ENCODE data around the gene MESD.

MESD gene

GRCh38 chr15:81015621-81016488, 26.2 kb upstream of the MESD start:
- no peak for DNase-seq (ENCODE audit: low read depth in 2 of 2)

GRCh38 chr15:81014446-81015093, 25.0 kb upstream of the MESD start:
- DNase-seq (ENCODE audit: low read depth in 2 of 2), result no peak

GRCh38 chr15:81013396-81013929, 23.8 kb upstream of the MESD start:
- DNase-seq (ENCODE audit: low read depth in 2 of 2), result no peak

- DNase-seq (ENCODE audit: low read depth in 2 of 2), result no peak
Measured at GRCh38 chr15:81012588-81012987, 23.0 kb upstream of the MESD start.

- no peak for DNase-seq (ENCODE audit: low read depth in 2 of 2)
Measured at GRCh38 chr15:81011593-81011992, 22.0 kb upstream of the MESD start.

GRCh38 chr15:81010086-81010485, 20.5 kb upstream of the MESD start:
- no peak for DNase-seq (ENCODE audit: low read depth in 2 of 2)

- DNase-seq (ENCODE audit: low read depth in 2 of 2), result no peak
Measured at GRCh38 chr15:81008312-81008711, 18.7 kb upstream of the MESD start.

- DNase-seq (ENCODE audit: low read depth in 2 of 2), result no peak
Measured at GRCh38 chr15:81007428-81008064, 17.9 kb upstream of the MESD start.

GRCh38 chr15:81006124-81006523, 16.5 kb upstream of the MESD start:
- no peak for DNase-seq (ENCODE audit: low read depth in 2 of 2)

- DNase-seq (ENCODE audit: low read depth in 2 of 2), result no peak
Measured at GRCh38 chr15:81003097-81003350, 13.4 kb upstream of the MESD start.

- no peak for DNase-seq (ENCODE audit: low read depth in 2 of 2)
Measured at GRCh38 chr15:81002331-81003096, 12.9 kb upstream of the MESD start.

- DNase-seq (ENCODE audit: low read depth in 2 of 2), result no peak
Measured at GRCh38 chr15:81002009-81002330, 12.4 kb upstream of the MESD start.

- peak in 1 of 2 donors; percentile 22 for DNase-seq (ENCODE audit: low read depth in 2 of 2)
Measured at GRCh38 chr15:81001152-81002008, 11.8 kb upstream of the MESD start.

- peak; percentile 64 to 77 for DNase-seq (ENCODE audit: low read depth in 2 of 2)
Measured at GRCh38 chr15:81000624-81001151, 11.1 kb upstream of the MESD start, which contains the start of gene TLNRD1. Gene TLNRD1 (plus strand): TSS chr15:81000923. CDS start chr15:81002272, 1,349 bp downstream.

- DNase-seq (ENCODE audit: low read depth in 2 of 2), result peak in 1 of 2 donors; percentile 7
Measured at GRCh38 chr15:81000144-81000623, 10.6 kb upstream of the MESD start.

GRCh38 chr15:80999623-81000036, 10.0 kb upstream of the MESD start:
- peak; percentile 30 to 55 for DNase-seq (ENCODE audit: low read depth in 2 of 2)

- no peak for DNase-seq (ENCODE audit: low read depth in 2 of 2)
Measured at GRCh38 chr15:80998251-80998650, 8.6 kb upstream of the MESD start.

- DNase-seq (ENCODE audit: low read depth in 2 of 2), result no peak
Measured at GRCh38 chr15:80997692-80998091, 8.1 kb upstream of the MESD start.

- no peak for DNase-seq (ENCODE audit: low read depth in 2 of 2)
Measured at GRCh38 chr15:80996247-80996646, 6.6 kb upstream of the MESD start.

GRCh38 chr15:80992441-80992840, 2.8 kb upstream of the MESD start:
- no peak for DNase-seq (ENCODE audit: low read depth in 2 of 2)

- no peak for DNase-seq (ENCODE audit: low read depth in 2 of 2)
Measured at GRCh38 chr15:80992006-80992405, 2.4 kb upstream of the MESD start.
